Stimulated activated CD4-positive, alpha-beta T cell treated with anti-CD3 and anti-CD28 coated beads, Interleukin-1b, Interleukin-23, amount 100 ng/mL, for 24 hours (primary cell): ENCODE results near the gene KIAA1755.

Source experiments
- DNase-seq, 4 experiments: peaks; one replicate each; pipeline ENCODE4 v3.0.0-alpha.2; 2020; ENCODE audit warnings: low read depth in 4 of 4, low spot score in 1 of 4

The KIAA1755 gene

GRCh38 chr20:38260378-38261053 is at the start of gene KIAA1755:
KIAA1755 (minus strand) TSS chr20:38260735; CDS start chr20:38260500, 235 bp downstream.
- DNase-seq: no peak

GRCh38 chr20:38308447-38308846 is 47.9 kb upstream of the KIAA1755 start:
- DNase-seq: no peak

GRCh38 chr20:38308047-38308438 is 47.5 kb upstream of the KIAA1755 start:
- no peak for DNase-seq

- no peak for DNase-seq
Observed at GRCh38 chr20:38307371-38308046, 47.0 kb upstream of the KIAA1755 start.

- DNase-seq: no peak
Observed at GRCh38 chr20:38306379-38306778, 45.8 kb upstream of the KIAA1755 start.

- DNase-seq: no peak
Observed at GRCh38 chr20:38305541-38305940, 45.0 kb upstream of the KIAA1755 start.

- DNase-seq: peak in 1 of 4 experiments; percentile 7
Observed at GRCh38 chr20:38304845-38305447, 44.4 kb upstream of the KIAA1755 start.

GRCh38 chr20:38303908-38304379 is 43.4 kb upstream of the KIAA1755 start, which contains the start of gene BPI:
BPI (plus strand) TSS chr20:38304156; CDS start chr20:38304224, 68 bp downstream.
- no peak for DNase-seq

GRCh38 chr20:38302786-38303185 is 42.3 kb upstream of the KIAA1755 start:
- no peak for DNase-seq

GRCh38 chr20:38301309-38301708 is 40.8 kb upstream of the KIAA1755 start:
- DNase-seq: no peak

- no peak for DNase-seq
Observed at GRCh38 chr20:38300438-38300837, 39.9 kb upstream of the KIAA1755 start.

GRCh38 chr20:38299963-38300362 is 39.4 kb upstream of the KIAA1755 start:
- DNase-seq: no peak

GRCh38 chr20:38298768-38299288 is 38.3 kb upstream of the KIAA1755 start:
- no peak for DNase-seq

- DNase-seq: no peak
Observed at GRCh38 chr20:38297916-38298674, 37.6 kb upstream of the KIAA1755 start.

GRCh38 chr20:38296433-38296832 is 35.9 kb upstream of the KIAA1755 start:
- DNase-seq: no peak

GRCh38 chr20:38295811-38296210 is 35.3 kb upstream of the KIAA1755 start:
- DNase-seq: no peak

- no peak for DNase-seq
Observed at GRCh38 chr20:38294076-38294591, 33.6 kb upstream of the KIAA1755 start.

GRCh38 chr20:38293491-38294065 is 33.0 kb upstream of the KIAA1755 start:
- DNase-seq: no peak

- DNase-seq: no peak
Observed at GRCh38 chr20:38291966-38292365, 31.4 kb upstream of the KIAA1755 start.
